Gastrocnemius medialis (tissue), 4 donors: ENCODE data around the gene GUSB.

Experiments used
- CTCF ChIP-seq, 5 experiments: fragments of 450-650 bp in 3 of 5; fragments of 200-600 bp in 2 of 5; sonication (generic) in 2 of 5; IDR thresholded peaks in 4 of 5; conservative IDR thresholded peaks in 1 of 5; 1 replicate in 4 of 5; 2 replicates in 1 of 5; pipeline ENCODE4 v1.5.1; 2016 to 2019; ENCODE audit warnings: antibody characterized with exemption in 5 of 5, mild to moderate bottlenecking in 3 of 5, moderate library complexity in 3 of 5
- POLR2A ChIP-seq, 2 donors: fragments of 450-650 bp; IDR thresholded peaks; one replicate each; pipeline ENCODE4 v1.6.1; 2017; ENCODE audit warnings: antibody characterized with exemption in 2 of 2, mild to moderate bottlenecking in 2 of 2, moderate library complexity in 2 of 2

GRCh38 chr7:65931685-65932084 is 50.3 kb downstream of the GUSB start:
- no peak for TF ChIP-seq CTCF (IDR thresholded peaks at IDR 0.05 in 4 of 5, conservative IDR thresholded peaks at IDR 0.05 in 1 of 5)
- TF ChIP-seq POLR2A (IDR thresholded peaks at IDR 0.05) = no peak
